NCI-H510A (cell line): Measurements from ENCODE around the gene CIBAR2.

Source experiments
- DNase-seq: peaks from one replicate; lab custom pipeline; 2025; lab: John Stamatoyannopoulos, UW

The CIBAR2 gene

GRCh38 chr16:85144026-85144915 lies 32.0 kb upstream of the CIBAR2 start:
- no peak for DNase-seq

- DNase-seq, result no peak
Measured at GRCh38 chr16:85142771-85143211, 30.5 kb upstream of the CIBAR2 start.

DNA sequence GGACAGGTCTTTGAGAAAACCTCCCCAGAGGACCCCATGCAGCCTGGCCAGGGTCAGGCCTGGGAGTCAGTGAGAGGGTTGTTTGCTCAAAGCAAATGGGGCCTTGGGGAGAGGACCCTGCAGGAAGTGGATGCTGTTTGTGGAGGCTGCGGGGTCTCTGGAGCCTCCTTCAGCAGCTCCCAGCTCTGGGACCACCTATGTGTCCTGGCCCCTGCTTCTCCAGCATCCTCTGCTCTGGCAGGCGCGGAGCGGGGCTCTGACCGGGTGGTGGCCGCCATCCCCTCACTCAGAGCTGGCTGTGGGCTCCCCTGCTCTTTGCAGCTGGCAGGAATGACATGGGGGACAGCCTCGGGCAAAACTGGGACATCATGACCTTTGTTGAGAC lies 29.8 kb upstream of the CIBAR2 start:
- no peak for DNase-seq

DNA sequence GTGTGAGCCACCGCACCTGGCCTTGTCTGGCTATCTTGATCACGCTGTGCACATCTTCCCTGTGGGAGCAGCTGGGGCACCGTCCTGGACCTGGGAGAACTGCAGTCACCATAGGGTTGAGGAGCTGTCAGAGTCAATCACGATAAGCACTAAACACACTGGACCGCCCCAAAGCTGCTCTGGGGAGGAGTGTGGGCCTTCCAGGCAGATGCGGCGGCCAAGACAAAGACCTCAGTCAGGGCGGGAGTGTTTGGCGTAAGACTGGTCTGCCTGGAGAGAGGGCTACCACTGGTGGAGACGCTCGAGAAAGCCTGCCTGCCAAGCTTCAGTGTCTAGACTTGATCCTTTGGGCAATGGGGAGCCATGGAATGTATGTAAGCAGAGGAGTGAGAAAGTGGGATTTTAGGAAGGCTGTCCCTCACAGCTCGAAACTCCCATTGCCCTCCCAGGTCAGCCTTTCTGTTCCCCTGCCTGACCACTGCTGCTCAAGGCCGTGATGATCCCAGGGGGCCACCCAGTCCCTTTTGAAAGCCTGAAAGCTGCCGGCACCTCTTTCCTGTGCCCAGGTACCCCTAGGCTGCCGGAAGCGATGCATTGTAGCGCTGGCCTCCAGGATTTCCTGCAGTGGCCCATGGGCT lies 29.3 kb upstream of the CIBAR2 start:
- no peak for DNase-seq

DNA sequence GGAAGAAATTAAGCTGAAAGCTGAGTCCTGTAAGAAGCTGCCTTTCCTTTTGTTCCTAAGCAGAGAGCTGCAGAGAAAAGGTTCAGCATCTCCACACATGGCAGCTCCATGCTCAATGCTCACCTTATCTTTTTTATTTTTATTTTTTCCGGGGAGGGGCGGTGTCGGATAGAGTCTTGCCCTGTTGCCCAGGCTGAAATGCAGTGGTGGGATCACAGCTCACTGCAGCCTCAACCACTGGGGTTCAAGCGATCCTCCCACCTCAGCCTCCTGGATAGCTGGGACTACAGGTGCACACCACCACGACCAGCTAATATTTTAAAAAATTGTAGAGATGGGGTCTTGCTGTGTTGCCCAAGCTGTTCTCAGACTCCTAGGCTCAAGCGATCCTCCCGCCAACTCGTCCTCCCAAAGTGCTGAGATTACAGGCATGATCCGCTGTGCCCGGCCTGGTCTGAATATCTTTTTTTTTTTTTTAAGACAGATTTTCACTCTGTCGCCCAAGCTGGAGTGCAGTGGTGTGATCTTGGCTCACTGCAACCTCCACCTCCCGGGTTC lies 28.3 kb upstream of the CIBAR2 start:
- DNase-seq, result no peak

- no peak for DNase-seq
Measured at GRCh38 chr16:85139881-85140339, 27.6 kb upstream of the CIBAR2 start.

DNA sequence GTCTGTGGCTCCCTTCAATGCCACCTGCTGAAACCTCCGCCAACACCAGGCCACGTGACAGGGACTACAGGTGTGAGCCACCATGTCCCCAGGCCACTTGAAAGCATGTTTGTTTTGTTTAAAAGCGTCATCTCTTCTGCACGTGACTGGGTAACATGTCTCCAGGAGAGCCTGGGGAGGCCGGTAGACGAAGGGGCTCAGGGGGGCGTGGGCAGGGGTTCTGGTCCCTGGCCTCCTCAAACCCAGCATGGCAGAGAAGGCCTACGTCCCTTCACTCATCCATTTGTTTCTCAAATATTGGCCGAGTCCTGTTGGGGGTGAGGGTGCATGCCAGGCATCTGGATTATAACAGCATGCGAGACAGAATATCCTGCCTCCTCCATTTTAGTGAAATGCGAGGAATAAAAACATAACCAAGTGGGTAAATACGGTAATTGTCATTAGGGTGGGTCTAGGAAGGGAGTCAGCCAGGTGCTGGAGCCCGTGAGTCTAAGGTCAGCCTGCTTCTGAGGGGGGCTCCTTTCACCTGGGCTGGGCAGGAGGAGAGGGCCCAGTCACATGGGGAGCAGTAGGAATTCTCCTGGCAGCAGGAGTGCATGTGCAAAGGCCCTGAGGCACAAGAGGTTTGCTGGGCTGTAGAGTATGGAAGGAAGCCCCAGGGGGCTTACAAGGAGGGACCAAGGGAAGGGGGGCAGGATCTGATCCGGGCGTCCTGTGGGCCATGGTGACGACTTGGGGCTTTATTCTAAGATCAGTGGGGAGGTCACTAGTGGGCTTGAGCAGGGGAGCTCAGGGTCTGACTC lies 26.8 kb upstream of the CIBAR2 start:
- peak; percentile 73 for DNase-seq

- DNase-seq, result no peak
Measured at GRCh38 chr16:85138073-85138824, 26.0 kb upstream of the CIBAR2 start.

DNA sequence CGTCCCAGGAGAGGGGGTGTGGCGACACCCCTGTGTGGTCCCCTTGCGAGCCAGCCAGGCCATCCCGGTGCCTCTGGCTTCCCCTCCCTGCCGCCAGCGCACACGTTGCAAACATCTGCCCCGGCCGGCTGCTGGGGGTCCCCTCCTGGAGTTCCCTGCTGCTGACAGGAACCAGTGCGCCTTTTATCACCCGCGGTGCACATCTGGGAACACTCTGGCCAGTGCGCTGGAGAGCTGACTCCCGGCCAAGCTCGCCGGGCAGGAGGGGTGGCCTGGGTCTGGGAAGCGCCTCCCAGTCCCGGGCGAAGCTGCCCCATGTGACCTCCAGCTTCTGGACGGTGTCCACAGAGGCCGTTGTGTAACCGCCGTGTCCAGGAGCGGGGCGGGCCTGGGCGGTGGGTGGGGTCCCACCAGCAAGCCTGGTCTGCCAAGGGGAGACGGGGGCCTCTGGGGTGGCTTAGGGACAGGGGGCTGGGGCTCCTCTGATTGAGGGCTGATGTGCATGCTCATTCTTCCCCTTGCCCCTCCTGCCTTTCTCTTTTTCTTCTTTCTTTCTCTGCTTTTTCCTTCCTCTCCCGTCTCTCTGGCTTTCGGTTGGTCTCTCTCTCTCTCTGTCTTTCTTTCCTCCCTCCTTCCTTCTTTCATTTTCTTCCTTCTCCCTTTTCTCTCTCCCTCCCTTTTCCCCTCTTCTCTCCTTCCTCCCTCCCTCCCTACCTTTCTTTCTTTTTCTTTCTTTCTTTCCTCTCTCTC lies 25.2 kb upstream of the CIBAR2 start:
- no peak for DNase-seq

GRCh38 chr16:85136702-85137322 lies 24.5 kb upstream of the CIBAR2 start:
- no peak for DNase-seq

GRCh38 chr16:85136213-85136701 lies 24.0 kb upstream of the CIBAR2 start:
- DNase-seq, result no peak

GRCh38 chr16:85134789-85135142 lies 22.5 kb upstream of the CIBAR2 start:
- DNase-seq, result no peak

DNA sequence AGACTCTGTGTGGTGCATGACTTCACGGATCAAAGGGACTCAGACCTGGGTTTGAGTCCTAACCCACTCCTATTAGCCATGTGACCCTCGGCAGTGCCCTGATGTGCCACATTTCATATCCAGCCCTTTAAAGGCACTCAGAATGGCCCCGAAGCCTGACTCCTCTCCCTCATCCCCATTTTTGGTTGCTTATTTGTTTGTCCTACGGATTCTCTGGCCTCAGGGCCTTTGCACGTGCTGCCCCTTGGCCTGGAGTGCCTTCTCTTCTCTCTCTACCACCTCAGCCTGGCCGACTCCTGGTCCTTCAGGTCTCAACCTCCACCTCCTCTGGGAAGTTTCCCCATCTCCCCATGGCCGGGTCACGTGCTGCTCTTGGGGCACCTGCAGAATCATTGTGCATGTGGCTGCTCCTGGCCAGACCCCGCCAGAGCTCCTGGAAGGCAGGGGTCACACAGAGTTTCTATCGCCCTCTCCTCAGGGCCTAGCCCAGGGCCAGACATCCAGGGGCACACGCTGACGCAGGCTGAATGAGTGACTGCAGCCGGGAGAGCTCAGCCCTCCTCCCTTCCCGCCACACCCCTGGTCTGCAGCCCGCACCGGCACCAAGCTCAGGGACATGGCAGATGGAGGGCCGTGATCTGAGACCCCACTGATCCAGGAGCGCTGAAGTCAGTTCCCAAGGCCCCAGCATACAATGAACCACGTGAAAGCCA lies 22.0 kb upstream of the CIBAR2 start:
- no peak for DNase-seq

- DNase-seq, result no peak
Measured at GRCh38 chr16:85133290-85133599, 21.0 kb upstream of the CIBAR2 start.

GRCh38 chr16:85132456-85133289 lies 20.4 kb upstream of the CIBAR2 start:
- no peak for DNase-seq

- no peak for DNase-seq
Measured at GRCh38 chr16:85130705-85131028, 18.4 kb upstream of the CIBAR2 start.

DNA sequence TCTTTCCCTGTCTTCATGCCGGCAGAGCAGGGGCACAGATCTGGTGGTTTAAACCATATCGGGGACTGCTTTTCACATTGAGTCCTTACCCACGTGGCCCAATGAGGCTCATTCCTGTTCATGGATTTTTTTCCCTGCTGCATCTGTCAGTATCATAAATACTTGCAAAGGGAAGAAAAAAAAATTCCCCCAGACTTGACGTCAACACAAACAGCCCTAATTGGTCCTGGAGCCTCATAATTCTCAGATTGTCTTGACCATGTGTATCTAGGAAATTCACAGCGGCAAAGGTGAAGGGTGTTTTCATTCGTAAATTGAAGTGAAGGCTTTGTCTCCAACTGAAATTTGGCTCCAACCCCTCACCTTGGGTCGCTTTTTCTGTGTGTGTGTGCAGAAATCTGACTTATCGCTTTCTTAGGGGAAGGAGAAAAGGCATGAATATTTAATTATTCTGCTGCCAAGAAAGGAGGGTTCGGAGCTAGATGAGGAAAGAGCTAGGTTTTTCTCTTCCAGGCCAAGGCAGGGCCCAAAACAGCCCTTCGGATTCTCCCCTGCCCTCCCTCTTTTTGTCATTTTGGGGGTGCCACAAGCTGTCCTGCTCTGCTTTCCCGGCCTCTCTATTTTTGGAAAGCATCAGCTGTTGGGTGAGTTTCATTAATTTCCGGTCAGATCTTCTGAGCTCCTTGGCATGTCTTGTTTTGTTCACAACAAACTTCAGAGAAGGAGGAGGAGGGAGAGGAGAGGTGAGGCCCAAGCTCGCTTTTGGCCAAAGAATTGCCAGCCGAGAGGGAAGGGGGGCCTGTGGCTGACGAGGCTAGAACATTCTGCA lies 17.8 kb upstream of the CIBAR2 start:
- DNase-seq, result no peak
